Measurements from ENCODE around the gene EXT2. TPM values are rescaled to one million over a fixed set of nuclear protein-coding genes. Genes with fewer than 3 reads are reported as not detected.

EXT2 gene
- total RNA-seq, 1 experiment from 2014 or later, result 42.8 TPM

DNA sequence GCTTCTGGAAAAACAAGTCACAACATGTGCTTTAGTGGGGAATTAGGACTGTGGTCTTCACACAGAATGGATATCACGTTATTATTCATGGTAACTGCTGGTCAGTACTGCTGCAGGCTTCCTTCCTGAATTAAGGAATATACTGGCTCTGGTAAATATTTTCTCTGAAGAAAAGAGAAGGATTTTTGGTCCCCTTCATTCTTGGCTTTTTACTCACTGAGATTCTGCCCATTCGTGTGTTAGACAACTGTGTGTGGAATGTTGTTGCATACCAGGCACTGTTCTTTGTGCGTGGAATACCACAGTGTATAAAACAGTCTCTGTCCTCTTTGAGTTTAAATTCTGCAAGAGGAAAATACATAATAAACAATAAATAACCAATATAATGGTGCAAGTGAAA, 134.1 kb downstream of the EXT2 start (continued):
- no peak for TF ChIP-seq SIN3A (IDR thresholded peaks at IDR 0.05; ENCODE audit: low read depth)
- no peak for TF ChIP-seq ZFX (IDR thresholded peaks at IDR 0.05)
- TF ChIP-seq YY1 (IDR thresholded peaks at IDR 0.05; ENCODE audit: extremely low read depth, insufficient replicate concordance, low read depth, low read length), result no peak
- TF ChIP-seq POLR2AphosphoS5 (IDR thresholded peaks at IDR 0.05; ENCODE audit: low read depth, low read length), result no peak
- TF ChIP-seq, protein P1, sequence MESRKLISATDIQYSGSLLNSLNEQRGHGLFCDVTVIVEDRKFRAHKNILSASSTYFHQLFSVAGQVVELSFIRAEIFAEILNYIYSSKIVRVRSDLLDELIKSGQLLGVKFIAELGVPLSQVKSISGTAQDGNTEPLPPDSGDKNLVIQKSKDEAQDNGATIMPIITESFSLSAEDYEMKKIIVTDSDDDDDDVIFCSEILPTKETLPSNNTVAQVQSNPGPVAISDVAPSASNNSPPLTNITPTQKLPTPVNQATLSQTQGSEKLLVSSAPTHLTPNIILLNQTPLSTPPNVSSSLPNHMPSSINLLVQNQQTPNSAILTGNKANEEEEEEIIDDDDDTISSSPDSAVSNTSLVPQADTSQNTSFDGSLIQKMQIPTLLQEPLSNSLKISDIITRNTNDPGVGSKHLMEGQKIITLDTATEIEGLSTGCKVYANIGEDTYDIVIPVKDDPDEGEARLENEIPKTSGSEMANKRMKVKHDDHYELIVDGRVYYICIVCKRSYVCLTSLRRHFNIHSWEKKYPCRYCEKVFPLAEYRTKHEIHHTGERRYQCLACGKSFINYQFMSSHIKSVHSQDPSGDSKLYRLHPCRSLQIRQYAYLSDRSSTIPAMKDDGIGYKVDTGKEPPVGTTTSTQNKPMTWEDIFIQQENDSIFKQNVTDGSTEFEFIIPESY (IDR thresholded peaks at IDR 0.05; ENCODE audit: extremely low read depth, insufficient replicate concordance, low read length), result no peak
- TF ChIP-seq, protein P2, sequence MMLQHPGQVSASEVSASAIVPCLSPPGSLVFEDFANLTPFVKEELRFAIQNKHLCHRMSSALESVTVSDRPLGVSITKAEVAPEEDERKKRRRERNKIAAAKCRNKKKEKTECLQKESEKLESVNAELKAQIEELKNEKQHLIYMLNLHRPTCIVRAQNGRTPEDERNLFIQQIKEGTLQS (IDR thresholded peaks at IDR 0.05), result no peak
- no peak for TF ChIP-seq CEBPB (IDR thresholded peaks at IDR 0.05; ENCODE audit: low read depth)

DNA sequence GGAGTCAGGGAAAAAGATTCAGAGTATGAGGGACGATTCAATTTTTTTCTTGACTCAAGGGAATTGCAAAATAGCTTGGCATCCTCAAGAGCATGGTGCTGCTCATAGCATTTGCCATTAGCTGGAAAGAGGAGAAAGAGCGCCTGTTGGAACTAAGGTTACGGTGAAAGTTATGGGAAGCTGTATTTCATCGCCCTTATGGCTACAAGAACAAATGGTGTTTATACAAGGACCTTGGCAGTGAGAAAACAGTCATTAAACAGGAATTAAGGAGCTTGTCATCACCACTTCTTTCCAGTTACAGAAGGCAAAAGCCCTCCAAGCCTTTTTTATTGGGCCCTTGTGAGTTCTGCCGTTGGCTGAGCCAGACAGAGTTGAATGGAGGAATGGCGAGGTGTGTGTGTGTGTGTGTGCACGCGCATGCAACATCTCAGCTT, 140.3 kb downstream of the EXT2 start:
- Histone ChIP-seq H3K36me3 (ENCODE audit: control insufficient read depth in 1 of 2, insufficient read depth in 2 of 2, low read length in 2 of 2) (no peaks in the 10 kb centered on the region), H2AFZ (ENCODE audit: low read depth, low read length, poor library complexity, severe bottlenecking) (no peak overlapping the region), H3K79me2 (ENCODE audit: insufficient read depth, low read length) (no peaks in the 10 kb centered on the region), H3K9ac (ENCODE audit: low read length) (no peak overlapping the region), H3K4me2 (ENCODE audit: low read length) (no peak overlapping the region), H4K20me1 (ENCODE audit: insufficient read depth) (no peaks in the 10 kb centered on the region), H3K9me3 (ENCODE audit: control insufficient read depth in 1 of 2, insufficient read depth in 1 of 2, low read depth in 1 of 2, low read length in 2 of 2) (no peaks in the 10 kb centered on the region), H3K27ac (ENCODE audit: low read depth, low read length) (no peak overlapping the region), H3K27me3 (ENCODE audit: insufficient read depth, low read length) (no peaks in the 10 kb centered on the region), H3K4me1 (ENCODE audit: control insufficient read depth in 1 of 2, insufficient read depth in 2 of 2, low read length in 2 of 2) (no peaks in the 10 kb centered on the region), H3K9me2 (ENCODE audit: insufficient read depth) (no peaks in the 10 kb centered on the region), H3K4me3 (replicated peaks in 1 of 2; ENCODE audit: low read depth in 1 of 2, low read length in 2 of 2) (no peak overlapping the region)
- no peak for ATAC-seq
- no TSS peak for BruUV-seq (replicated peaks)
- intact Hi-C loops (cut with micrococcal nuclease), result no loop called here
- TF ChIP-seq SRF (IDR thresholded peaks at IDR 0.05; ENCODE audit: low read depth) (no peak), ZNF274 (IDR thresholded peaks at IDR 0.05; ENCODE audit: low read depth, low read length) (no peak), SIN3A (IDR thresholded peaks at IDR 0.05; ENCODE audit: low read depth) (no peak)
- TF ChIP-seq, protein P3, sequence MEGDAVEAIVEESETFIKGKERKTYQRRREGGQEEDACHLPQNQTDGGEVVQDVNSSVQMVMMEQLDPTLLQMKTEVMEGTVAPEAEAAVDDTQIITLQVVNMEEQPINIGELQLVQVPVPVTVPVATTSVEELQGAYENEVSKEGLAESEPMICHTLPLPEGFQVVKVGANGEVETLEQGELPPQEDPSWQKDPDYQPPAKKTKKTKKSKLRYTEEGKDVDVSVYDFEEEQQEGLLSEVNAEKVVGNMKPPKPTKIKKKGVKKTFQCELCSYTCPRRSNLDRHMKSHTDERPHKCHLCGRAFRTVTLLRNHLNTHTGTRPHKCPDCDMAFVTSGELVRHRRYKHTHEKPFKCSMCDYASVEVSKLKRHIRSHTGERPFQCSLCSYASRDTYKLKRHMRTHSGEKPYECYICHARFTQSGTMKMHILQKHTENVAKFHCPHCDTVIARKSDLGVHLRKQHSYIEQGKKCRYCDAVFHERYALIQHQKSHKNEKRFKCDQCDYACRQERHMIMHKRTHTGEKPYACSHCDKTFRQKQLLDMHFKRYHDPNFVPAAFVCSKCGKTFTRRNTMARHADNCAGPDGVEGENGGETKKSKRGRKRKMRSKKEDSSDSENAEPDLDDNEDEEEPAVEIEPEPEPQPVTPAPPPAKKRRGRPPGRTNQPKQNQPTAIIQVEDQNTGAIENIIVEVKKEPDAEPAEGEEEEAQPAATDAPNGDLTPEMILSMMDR (IDR thresholded peaks at IDR 0.05 in 2 of 3, conservative IDR thresholded peaks at IDR 0.05 in 1 of 3; ENCODE audit: borderline replicate concordance in 1 of 3, insufficient read depth in 1 of 3, low read depth in 2 of 3, low read length in 2 of 3), result no peak
- POLR2A ChIA-PET, result no interaction called here
- no peak for DNase-seq (ENCODE audit: low read depth, low spot score)
- CTCF ChIA-PET, result interaction anchor here (1.6 kb wide), 1 partner anchor 14 kb away, joined by 3 read pairs; no protein-coding TSS in a partner anchor
- RAD21 ChIA-PET (ENCODE audit: low non-redundant PET in 1 of 2, low total read pairs in 2 of 2, uncharacterized antibody in 2 of 2, unreplicated experiment in 2 of 2), result no interaction called here
